Endothelial cell of umbilical vein (primary cell): ENCODE measurements around the gene DENND4A.
"Not testable (repeated sequence)": the region's sequence is repeated elsewhere in the genome, so short reads cannot be mapped to it uniquely, and the experiment has no call there.

Experiments
- CTCF ChIP-seq, 2 donors: IDR thresholded peaks; 1 replicate in 1 of 2; 2 replicates in 1 of 2; pipeline ENCODE4 v1.5.1; 2011; ENCODE audit warnings: low read length in 2 of 2, mild to moderate bottlenecking in 2 of 2, moderate library complexity in 2 of 2, control low read depth in 1 of 2, inconsistent platforms in 1 of 2, low read depth in 1 of 2; ENCODE audit not compliant: insufficient read depth in 1 of 2; ENCODE audit errors: extremely low read depth in 1 of 2
- EZH2 ChIP-seq: IDR thresholded peaks from 2 replicates; pipeline ENCODE4 v1.6.1; 2012; ENCODE audit warnings: borderline replicate concordance, low read depth, mild to moderate bottlenecking, moderate library complexity, low read length, inconsistent platforms; ENCODE audit not compliant: severe bottlenecking
- GATA2 ChIP-seq: IDR thresholded peaks from 2 replicates; pipeline ENCODE4 v1.7.0; 2011; ENCODE audit warnings: low read depth, mild to moderate bottlenecking, moderate library complexity, mixed read lengths, low read length; ENCODE audit not compliant: insufficient read length, insufficient read depth
- MYC ChIP-seq: IDR thresholded peaks from one replicate; pipeline ENCODE4 v1.6.1; 2011; ENCODE audit warnings: mild to moderate bottlenecking, low read depth, low read length
- POLR2A ChIP-seq: IDR thresholded peaks from 2 replicates; pipeline ENCODE4 v1.6.1; 2012; ENCODE audit warnings: low read depth, mild to moderate bottlenecking, control low read depth, low read length

GRCh38 chr15:65814271-65814670, 22.2 kb upstream of the DENND4A start:
- TF ChIP-seq CTCF (IDR thresholded peaks at IDR 0.05; ENCODE audit: extremely low read depth in 1 of 2, insufficient read depth in 1 of 2, low read depth in 1 of 2, low read length in 2 of 2); POLR2A; EZH2; GATA2; MYC: not testable (repeated sequence)
